K562 (cell line): Measurements from ENCODE around the gene NR1D2.

ENCODE experiments used
- CTCF ChIP-seq, 3 experiments: IDR thresholded peaks in 2 of 3; conservative IDR thresholded peaks in 1 of 3; 2 replicates each; pipeline ENCODE4 v1.5.1; 2011 to 2012; ENCODE audit warnings: low read length in 3 of 3, mild to moderate bottlenecking in 3 of 3, control low read depth in 2 of 3, improper control_type of control experiment in 1 of 3, inconsistent platforms in 1 of 3, low read depth in 1 of 3, mixed read lengths in 1 of 3, moderate library complexity in 1 of 3; ENCODE audit not compliant: insufficient read depth in 2 of 3
- JUN ChIP-seq, 2 experiments: sonication (generic) in 1 of 2; formaldehyde crosslinking in 1 of 2; IDR thresholded peaks; 2 replicates each; pipeline versions ENCODE4 v1.6.1 to v1.8.0; 2012 to 2022; ENCODE audit warnings: borderline replicate concordance in 2 of 2, mild to moderate bottlenecking in 2 of 2, improper control_type of control experiment in 1 of 2, low read depth in 1 of 2, low read length in 1 of 2, missing genetic modification reagents in 1 of 2
- JUNB ChIP-seq: fragments of 450-650 bp; formaldehyde crosslinking; conservative IDR thresholded peaks from 2 replicates; pipeline ENCODE4 v1.4.0; 2020; ENCODE audit warnings: mild to moderate bottlenecking
- MAX ChIP-seq: sonication (generic); formaldehyde crosslinking; IDR thresholded peaks from 2 replicates; pipeline ENCODE4 v1.9.0; 2022; ENCODE audit warnings: mild to moderate bottlenecking, missing genetic modification reagents
- NFYB ChIP-seq: IDR thresholded peaks from 2 replicates; pipeline ENCODE4 v1.6.1; 2011; ENCODE audit warnings: mild to moderate bottlenecking, moderate library complexity; ENCODE audit not compliant: insufficient read length; ENCODE audit errors: extremely low read depth
- PHF21A ChIP-seq: fragments of 450-650 bp; IDR thresholded peaks from 2 replicates; pipeline ENCODE4 v1.6.1; 2017; ENCODE audit warnings: low read depth, borderline replicate concordance
- RFX5 ChIP-seq: IDR thresholded peaks from 2 replicates; pipeline ENCODE4 v1.6.1; 2011; ENCODE audit warnings: low read depth, mild to moderate bottlenecking, improper control_type of control experiment, low read length
- SIX5 ChIP-seq, 2 experiments: IDR thresholded peaks; 2 replicates each; pipeline ENCODE4 v1.6.1; 2011; ENCODE audit warnings: low read length in 2 of 2, borderline replicate concordance in 1 of 2, low read depth in 1 of 2, mild to moderate bottlenecking in 1 of 2, moderate library complexity in 1 of 2; ENCODE audit not compliant: insufficient read depth in 1 of 2
- SMC3 ChIP-seq: conservative IDR thresholded peaks from 2 replicates; pipeline ENCODE4 v1.6.1; 2011; ENCODE audit warnings: low read depth, low read length, improper control_type of control experiment; ENCODE audit not compliant: insufficient read depth
- SPI1 ChIP-seq: IDR thresholded peaks from 2 replicates; pipeline ENCODE4 v1.6.1; 2011; ENCODE audit warnings: low read depth, low read length, control low read depth, borderline replicate concordance
- ZNF274 ChIP-seq: IDR thresholded peaks from 2 replicates; pipeline ENCODE4 v1.6.1; 2011; ENCODE audit warnings: low read depth, mild to moderate bottlenecking, low read length, moderate library complexity, borderline replicate concordance
- ZNF449 ChIP-seq: fragments of 250-450 bp; sonication (Bioruptor Pico); IDR thresholded peaks from 2 replicates; pipeline ENCODE4 v1.8.0; 2022; ENCODE audit warnings: moderate library complexity, mild to moderate bottlenecking, inconsistent platforms
- ZNF740 ChIP-seq, 3 experiments: fragments of 200-800 bp in 1 of 3; sonication (Bioruptor generic) in 1 of 3; sonication (generic) in 1 of 3; formaldehyde crosslinking in 1 of 3; IDR thresholded peaks; 2 replicates each; pipeline versions ENCODE4 v1.6.1 to v1.8.0; 2016 to 2022; ENCODE audit warnings: mild to moderate bottlenecking in 2 of 3, missing compliant biosample characterization in 2 of 3, missing genetic modification characterization in 2 of 3, missing genetic modification reagents in 1 of 3

- TF ChIP-seq JUNB (no peak), NFYB (no peak), SMC3 (no peak), PHF21A (no peak), SIX5 (IDR thresholded peaks at IDR 0.05; ENCODE audit: borderline replicate concordance in 1 of 2, insufficient read depth in 1 of 2, low read depth in 1 of 2, low read length in 2 of 2) (no peak), MAX (CRISPR knock-in tag) (no peak), RFX5 (no peak), ZNF740 (CRISPR knock-in tag; IDR thresholded peaks at IDR 0.05) (no peak), ZNF740 (tag; IDR thresholded peaks at IDR 0.05) (no peak), ZNF274 (no peak), CTCF (IDR thresholded peaks at IDR 0.05 in 2 of 3, conservative IDR thresholded peaks at IDR 0.05 in 1 of 3; ENCODE audit: insufficient read depth in 2 of 3, low read depth in 1 of 3, low read length in 3 of 3) (no peak), ZNF449 (CRISPR knock-in tag) (no peak), SPI1 (no peak), JUN (IDR thresholded peaks at IDR 0.05; ENCODE audit: borderline replicate concordance, low read depth, low read length) (no peak), JUN (CRISPR knock-in tag; IDR thresholded peaks at IDR 0.05; ENCODE audit: borderline replicate concordance) (no peak)
Measured at GRCh38 chr3:23993556-23994243, 48.6 kb downstream of the NR1D2 start.
